Endometrial microvascular endothelial cells (primary cell): ENCODE measurements around the gene PRKCI. TPM values are rescaled to one million over a fixed set of nuclear protein-coding genes. Genes with fewer than 3 reads are reported as not detected.
"Not testable (repeated sequence)": the region's sequence is repeated elsewhere in the genome, so short reads cannot be mapped to it uniquely, and the experiment has no call there.

ENCODE experiments used
- in situ Hi-C: cut with HindIII; loops from 2 replicates; pipeline ENCODE4 v1.10.0; 2017; ENCODE audit warnings: low sequenced_read_pairs, low pct_unique_long_range_greater_than_20kb; ENCODE audit errors: inconsistent ontology term
- total RNA-seq: library from RNA; depleted of rRNA; stranded (reverse); fragments of >200 nt; gene quantifications from one replicate; pipeline ENCODE4 v1.2.3, GENCODE V29; 2015; ENCODE audit errors: inconsistent ontology term

PRKCI gene
- total RNA-seq, result 29.4 TPM

DNA sequence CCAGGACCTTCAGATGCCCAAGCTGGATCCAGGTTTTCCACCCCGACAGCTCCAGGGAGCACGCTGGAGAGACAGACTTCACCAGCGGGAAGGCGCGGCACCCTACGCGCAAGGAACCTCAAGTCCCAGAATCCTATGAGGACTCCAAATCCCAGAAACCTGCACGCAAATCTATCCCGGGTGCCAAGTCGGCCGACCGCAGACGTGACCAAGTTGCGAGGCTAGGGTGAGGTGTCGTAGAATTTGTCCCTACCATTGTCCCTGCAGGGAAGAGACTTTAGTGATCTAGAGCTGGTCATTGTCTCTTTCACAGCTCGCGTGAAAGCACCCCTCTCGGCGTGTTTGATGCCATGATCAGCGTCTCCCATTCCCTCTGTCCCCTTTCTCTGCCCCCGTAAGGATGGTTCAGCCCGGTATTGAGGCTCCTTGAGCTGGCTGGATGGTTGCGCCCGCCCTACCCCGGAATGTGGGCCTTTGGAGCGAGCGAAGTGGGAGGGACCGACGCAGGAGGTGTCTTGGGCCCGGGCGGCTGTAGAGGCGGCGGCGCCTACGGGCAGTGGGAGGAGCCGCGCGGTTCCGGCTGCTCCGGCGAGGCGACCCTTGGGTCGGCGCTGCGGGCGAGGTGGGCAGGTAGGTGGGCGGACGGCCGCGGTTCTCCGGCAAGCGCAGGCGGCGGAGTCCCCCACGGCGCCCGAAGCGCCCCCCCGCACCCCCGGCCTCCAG is at the start of gene PRKCI:
Gene PRKCI, plus strand, starts transcription at position 501 of the 723 bp plus-strand sequence. CDS start 246 bp downstream, outside the sequence.
- in situ Hi-C loops, result loop anchor here (10.0 kb wide), 1 partner anchor 633 kb away; no protein-coding TSS in a partner anchor

DNA sequence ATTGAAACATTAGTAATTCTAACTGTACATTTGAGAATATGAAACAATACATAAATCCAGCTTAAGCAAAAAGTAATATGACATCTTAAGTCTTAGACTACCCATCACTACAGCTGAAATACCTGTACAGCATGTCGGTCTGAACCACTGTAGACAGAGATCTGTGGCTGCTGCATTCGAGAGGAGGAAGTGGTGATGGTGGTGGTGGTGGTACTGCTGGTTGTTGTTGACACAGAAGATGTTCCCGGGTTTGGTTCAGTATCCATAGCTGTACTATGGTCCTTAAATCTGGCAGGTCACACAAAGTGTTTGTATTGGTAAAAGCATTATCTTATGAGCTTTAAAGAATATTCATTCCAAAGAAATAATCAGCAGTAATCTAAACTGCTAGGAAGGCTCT is 43.6 kb upstream of the PRKCI start:
- in situ Hi-C loops, result no loop called here

DNA sequence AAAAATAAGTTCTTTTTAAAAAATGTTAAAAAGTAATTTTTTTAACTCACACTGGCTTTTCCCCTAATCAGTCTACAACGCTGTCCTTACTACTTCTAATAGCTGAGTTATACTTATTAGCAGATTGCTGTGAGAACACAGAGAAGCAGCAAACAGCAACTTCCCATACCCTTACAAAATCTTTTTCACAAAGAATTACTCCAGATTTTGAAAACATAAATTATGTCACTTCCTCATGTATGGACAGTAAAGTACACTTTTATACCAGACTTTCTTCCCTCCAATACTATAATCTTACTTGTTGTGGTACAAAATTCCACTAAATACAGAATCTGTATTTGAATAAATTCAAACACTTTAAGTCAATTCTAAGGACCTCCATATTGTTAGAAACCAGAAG is 42.8 kb upstream of the PRKCI start:
- in situ Hi-C loops, result no loop called here

DNA sequence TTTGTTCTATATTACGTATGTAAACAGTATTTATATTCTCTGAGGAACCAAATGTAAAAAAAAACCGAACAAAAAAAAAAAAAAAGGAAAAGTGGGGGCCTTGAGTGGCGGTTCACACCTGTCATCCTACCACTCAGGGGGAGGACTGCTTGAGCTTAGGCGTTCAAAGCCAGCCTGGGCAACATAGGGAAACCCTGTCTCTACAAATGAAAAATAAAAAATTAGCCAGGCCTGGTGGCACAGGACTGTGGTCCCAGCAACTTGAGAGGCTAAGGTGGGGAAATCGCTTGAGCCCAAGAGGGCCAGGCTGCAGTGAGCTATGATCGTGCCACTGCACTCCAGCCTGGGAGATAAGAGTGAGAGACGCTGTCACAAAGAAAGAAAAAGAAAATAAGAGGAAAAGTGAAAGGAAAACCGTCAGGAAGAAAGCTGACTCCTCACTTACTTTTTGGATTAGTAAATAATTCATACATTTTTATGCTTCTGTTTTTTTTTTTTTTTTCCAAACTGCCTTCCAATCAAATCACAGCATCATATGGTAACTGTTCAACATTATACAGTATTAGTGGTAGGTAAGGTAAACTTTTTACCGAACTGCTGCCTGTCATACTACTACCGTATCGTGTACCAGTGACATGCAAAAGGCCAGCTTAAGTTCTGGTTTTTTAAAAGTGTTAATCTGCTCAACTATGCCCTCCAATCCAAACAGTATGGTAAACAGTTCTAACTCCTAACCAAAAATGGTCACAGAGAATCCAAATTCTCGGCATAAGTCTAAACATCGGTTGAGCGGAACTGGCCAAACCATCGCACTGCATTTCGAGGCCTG is 41.9 kb upstream of the PRKCI start:
- in situ Hi-C loops, result no loop called here

DNA sequence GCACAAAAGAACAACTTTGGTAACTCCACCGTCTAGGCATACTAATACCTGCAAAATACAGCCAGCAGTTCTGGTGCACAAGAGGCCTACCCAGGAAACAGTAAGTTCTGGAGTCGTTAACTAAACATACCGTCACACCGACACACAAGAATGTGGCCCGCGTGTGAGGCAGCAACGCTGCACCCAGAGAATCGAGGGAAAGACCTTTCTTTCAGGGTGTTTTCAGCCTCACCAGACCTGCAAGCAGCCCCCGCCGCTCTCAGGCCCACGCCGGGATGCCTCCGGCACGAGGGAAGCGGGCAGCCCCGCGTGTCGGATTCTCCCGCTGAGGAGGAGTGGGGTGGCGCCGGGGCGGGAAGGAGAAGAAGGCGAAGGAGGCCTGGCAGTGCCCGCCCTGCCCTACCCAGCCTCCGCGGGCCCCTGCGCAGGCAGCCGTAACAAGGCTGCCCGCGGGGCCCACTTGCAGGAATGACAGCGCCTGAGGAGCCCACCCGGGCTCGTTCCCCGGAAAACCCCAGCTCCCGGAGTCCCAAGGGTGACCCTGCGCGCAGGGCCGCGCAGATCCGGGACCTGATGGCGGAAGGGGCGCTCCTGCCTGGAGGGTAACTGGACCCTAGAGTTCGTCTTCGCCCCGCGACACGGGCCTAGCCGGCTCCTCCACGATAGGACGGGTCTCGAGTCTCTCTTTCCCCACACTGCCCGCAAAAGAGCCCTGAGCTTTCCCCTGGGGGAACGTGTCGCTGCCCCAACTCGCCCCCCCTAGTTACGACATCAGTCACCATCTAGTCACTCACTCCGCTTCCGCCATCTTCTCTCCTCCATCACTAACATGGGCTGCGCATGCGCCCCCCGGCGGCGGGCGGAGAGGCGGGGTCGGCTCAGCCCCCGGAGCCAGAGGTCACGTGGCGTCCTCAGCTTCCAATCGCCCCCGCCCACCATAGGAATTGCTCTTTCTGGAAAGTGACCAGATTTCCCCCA is 41.0 kb upstream of the PRKCI start, which contains the start of gene PHC3:
Gene PHC3, minus strand, starts transcription at position 826 of the 978 bp plus-strand sequence. Its CDS starts 18 bp downstream, at position 808.
- in situ Hi-C loops, result no loop called here

DNA sequence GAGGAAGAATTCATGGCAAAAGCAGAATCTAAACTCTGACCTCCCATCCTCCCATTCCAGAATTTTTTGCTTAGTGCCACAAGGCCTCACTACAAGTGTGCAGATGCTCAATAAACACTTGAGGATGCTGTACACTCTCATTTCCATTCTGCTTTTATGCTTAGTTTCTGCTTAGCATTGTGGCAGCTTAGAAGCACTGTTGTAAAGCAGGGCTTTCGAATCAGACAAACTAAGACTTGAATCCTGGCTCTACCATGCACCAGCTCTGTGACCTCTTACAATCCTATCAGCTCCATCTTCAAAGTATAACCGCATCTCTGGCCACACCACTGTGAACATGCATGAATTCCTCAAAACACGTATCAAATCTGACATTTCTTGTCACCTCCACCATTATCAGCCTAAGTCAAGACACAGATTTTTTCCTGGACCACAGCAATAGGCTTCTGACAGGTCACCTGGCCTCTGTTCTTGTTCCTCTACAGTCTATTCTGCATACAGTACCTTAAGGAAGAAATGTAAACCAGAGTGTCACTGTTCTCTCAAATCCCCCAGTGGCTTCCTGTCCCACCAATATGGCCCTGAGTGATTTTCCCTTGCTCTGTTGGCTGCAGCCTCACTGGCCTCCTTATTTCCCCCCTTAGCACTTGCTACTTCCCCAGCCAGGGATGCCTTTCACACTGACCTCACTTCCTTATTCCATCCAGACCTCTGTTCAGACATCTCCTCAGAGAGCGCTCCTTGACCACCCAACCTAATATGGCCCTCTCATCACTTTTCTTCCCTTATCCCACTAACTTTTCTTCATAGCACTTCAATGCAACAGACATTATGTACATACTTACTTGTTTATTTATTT is 32.6 kb upstream of the PRKCI start:
- in situ Hi-C loops, result no loop called here

DNA sequence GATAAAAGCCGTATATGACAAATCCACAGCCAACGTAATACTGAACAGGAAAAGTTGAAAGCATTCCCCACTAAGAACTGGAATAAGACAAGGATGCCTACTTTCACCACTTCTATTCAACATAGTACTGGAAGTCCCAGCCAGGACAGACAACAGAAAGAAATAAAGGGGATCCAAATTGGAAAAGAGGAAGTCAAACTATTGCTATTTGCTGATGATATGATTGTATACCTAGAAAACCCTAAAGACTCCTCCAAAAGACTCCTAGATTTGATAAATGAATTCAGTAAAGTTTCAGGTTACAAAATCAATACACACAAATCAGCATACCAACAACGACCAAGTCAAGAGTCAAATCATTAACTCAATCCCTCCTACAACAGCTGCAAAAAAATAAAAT is 26.5 kb upstream of the PRKCI start:
- in situ Hi-C loops, result not testable (repeated sequence)

DNA sequence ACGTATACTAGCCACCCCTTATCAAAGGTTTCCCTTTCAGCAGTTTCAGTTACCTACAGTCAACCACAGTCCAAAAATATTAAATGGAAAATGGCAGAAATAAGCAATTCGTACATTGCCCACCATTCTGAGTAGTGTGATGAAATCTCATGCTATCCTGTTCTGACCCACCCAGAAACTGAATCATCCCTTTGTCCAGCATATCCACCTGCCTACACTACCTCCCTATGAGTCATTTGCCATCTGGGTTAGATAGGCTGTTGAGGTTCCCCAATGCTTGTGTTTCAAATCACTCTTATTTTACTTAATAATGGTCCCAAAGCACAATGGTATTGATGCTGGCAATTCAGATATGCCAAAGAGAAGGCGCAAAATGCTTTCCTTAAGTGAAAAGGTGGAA is 25.4 kb upstream of the PRKCI start:
- in situ Hi-C loops, result no loop called here

DNA sequence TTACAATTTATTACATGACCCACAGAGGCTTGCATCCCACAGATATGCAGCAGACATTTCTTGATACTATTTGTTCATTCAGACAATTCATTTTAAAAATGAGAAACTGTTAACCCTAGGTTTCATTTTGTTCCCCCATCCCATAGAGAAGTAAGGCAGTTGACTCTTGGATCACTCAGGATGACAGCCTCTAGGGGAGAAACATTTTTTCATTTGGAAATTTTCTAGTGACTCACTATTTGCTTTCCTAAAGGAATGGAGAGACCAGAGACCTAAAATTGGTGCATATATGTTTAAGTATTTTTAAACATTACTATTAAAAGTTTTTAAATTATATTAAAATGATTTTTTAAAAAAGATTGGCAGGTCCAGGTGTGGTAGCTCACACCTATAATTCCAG is 21.2 kb upstream of the PRKCI start:
- in situ Hi-C loops, result no loop called here

DNA sequence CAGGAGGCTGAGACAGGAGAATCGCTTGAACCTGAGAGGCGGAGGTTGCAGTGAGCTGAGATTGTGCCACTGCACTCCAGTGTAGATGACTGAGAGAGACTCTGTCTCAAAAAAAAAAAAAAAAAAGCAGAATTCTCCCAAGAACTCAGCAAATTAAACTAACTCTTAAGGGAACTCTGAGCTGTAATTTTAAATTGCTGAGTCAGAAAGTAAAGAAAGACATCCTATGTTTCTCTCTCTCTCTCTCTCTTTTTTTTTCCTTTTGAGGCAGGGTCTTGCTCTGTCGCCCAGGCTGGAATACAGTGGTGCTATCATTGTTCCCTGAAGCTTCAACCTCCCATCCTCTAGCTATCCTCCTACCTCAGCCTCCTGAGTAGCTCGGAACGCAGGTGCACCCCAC is 20.7 kb upstream of the PRKCI start:
- in situ Hi-C loops, result no loop called here

DNA sequence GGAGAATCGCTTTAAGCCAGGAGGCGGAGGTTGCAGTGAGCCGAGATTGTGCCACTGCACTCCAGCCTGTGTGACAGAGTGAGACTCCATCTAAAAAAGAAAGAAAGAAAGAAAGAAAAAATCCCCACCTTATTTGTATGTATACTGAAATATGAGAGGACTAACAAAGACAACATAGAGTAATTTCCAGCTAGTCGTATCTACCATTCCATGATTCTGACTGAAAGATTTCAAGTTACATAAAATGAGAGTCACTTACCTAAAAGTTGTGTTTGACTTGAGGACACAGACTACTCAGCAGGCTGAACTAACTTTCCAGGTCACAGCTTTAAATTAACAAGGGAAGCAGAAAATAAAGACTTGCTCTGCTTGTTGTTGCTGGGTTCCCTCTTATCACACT is 18.8 kb upstream of the PRKCI start:
- in situ Hi-C loops, result no loop called here

DNA sequence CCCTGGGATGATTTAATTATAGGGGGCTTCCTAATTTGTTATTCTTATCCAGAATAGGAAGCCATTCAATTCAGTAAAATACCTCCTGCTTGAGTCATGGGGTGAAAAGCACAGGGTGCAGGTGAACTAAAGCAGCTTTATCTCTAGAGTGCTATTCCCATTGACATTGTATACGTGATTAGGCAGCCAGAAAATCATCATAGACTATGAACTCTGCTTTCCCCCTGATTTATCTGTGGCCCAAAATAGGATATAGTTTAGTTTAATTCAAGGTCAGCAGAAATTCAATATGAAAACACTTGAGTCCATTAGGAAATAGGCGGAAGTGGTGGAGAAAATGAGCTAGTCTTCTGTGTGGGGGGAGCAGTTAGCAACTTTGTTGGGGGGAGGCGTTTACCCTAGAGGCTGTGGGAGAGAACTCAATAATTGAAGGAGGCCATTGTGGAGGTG is 18.2 kb upstream of the PRKCI start:
- in situ Hi-C loops, result no loop called here

DNA sequence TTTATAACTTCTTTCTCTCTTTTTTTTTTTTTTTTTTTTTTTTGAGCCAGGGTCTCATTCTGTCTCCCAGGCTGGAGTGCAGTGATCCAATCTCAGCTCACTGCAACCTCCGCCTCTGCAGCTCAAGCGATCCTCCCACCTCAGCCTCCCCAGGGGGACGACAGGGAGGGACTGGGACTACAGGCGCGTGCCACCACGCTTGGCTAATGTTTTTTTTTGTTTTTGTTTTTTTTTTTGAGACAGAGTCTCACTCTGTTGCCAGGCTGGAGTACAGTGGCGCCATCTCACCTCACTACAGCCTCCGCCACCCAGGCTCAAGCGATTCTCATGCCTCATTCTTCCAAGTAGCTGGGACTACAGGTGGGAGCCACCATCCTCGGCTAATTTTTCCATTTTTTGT is 17.7 kb upstream of the PRKCI start:
- in situ Hi-C loops, result no loop called here

DNA sequence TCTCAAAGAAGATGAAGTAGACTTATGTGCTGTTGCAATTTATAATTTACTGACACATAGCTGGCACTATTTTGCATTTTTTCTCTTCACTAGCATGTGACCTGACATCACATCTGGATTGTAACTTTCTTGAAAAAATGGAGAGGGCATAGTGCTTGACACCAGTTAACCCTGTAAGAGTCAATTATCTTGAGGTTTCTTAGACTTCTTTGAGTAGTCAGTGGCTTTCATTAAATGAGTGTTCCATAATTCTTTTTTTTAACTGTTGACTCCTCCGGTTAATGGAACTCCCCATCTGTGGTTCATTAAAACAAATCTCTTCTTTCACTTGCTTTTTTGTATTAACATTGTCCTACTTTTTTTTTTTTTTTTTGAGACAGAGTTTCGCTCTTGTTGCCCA is 16.9 kb upstream of the PRKCI start:
- in situ Hi-C loops, result no loop called here

DNA sequence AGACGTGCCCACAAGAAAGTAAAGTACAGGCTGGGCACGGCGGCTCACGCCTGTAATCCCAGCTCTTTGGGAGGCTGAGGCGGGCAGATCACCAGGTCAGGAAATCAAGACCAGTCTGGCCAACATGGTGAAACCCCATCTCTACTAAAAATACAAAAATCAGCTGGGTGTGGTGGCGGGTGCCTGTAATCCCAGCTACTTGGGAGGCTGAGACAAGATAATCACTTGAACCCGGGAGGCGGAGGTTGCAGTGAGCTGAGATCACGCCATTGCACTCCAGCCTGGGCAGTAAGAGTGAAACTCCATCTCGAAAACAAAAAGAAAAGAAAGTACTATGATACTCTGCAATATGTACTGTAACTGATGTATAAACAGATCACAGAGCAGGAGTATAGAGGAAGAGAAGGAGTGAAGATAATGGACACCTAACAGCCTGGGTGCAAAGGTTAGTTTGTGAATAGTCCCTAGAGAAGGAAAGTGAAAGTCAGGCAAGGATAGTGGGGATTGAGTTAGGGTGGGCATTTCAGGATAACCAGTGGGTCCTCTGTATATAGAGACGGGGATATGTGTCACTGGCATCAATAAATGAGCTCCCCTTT is 16.0 kb upstream of the PRKCI start:
- in situ Hi-C loops, result not testable (repeated sequence)

DNA sequence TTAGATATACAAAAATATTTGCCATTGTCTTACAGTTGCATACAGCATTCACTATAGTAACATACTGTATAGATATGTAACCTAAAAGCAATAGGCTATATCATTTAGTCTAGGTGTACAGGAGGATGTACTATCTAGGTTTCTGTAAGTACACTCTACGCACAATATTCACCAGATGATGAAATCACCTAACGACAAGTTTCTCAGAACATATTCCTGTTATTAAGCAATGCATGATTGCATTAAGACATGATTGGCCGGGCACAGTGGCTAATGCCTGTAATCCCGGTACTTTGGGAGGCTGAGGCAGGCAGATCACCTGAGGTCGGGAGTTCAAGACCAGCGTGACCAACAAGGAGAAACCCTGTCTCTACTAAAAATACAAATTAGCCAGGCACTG is 14.5 kb upstream of the PRKCI start:
- in situ Hi-C loops, result no loop called here

DNA sequence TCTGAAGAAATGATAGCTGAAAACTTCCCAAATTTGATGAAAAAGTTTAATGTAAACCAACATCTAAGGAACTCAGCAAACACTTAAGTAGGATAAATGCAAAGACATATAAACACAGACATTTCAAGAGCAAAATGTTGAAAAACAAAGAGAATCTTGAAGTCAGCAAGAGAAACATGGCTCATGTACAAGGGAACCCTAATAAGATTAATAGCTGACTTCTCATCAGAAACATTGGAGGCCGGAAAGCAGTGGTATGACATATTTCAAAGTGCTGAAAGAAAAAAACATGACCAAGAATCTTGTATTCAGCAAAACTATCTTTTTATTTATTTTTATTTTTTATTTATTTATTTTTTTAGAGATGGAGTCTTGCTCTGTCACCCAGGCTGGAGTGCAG is 10.6 kb upstream of the PRKCI start:
- in situ Hi-C loops, result no loop called here

DNA sequence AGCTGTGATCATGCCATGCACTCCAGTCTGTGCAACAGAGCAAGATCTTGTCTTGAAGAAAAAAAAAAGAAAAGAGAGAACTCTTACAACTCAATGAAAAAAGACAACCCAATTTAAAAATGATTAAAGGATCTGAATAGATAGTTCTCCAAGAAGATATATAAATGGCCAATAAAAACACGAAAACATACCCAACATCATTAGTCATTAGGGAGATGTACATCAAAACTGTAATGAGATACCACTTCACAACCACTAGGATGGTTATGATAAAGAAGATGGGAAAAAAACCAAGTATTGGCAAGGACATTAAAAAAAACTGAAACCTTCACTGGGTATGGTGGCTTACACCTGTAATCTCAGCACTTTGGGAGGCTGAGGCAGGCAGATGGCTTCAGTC is 2.4 kb upstream of the PRKCI start:
- in situ Hi-C loops, result loop anchor here (10.0 kb wide), 1 partner anchor 635 kb away; no protein-coding TSS in a partner anchor
